ENCODE data around the gene DGKH.

The DGKH gene

DNA sequence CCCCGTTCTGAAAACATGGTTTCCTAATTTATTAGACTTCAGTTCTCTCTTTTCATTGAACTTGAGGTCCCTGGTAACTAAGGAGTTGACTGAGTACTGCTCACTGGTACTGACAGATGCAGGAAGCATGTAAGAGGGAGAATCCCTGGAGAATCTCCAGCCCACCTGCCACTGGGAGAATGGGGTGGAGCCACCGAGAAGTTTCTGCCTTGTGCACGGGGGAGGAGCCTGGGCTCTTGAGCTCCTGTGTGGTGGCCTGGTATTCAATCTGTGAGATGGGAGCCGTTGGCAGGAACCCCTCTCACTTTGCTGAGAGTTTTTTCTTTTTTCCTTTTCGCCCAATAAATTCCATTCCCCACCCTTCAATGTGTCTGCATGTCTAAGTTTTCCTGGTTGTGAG, 210.3 kb downstream of the DGKH start:
- Histone ChIP-seq H3K4me1 (ENCODE audit: insufficient read depth, low read length) (no peaks in the 10 kb centered on the region), H3K27me3 (ENCODE audit: insufficient read depth, low read length) (no peaks in the 10 kb centered on the region), H3K9me3 (ENCODE audit: low read length) (no peaks in the 10 kb centered on the region), H3K4me3 (ENCODE audit: low read length) (no peak overlapping the region), H3K36me3 (ENCODE audit: insufficient read depth, low read length) (no peaks in the 10 kb centered on the region), H2AFZ (ENCODE audit: low read depth, low read length) (no peak overlapping the region)

- Histone ChIP-seq H3K4me3 (ENCODE audit: low read length) (no peak overlapping the region), H3K4me1 (ENCODE audit: insufficient read depth, low read length) (no peaks in the 10 kb centered on the region), H3K27me3 (ENCODE audit: insufficient read depth, low read length) (no peaks in the 10 kb centered on the region), H3K36me3 (ENCODE audit: insufficient read depth, low read length) (no peaks in the 10 kb centered on the region), H2AFZ (ENCODE audit: low read depth, low read length) (no peak overlapping the region), H3K9me3 (ENCODE audit: low read length) (no peaks in the 10 kb centered on the region)
These were observed 211.1 kb downstream of the DGKH start for GRCh38 chr13:42259515-42259914.

- H3K9me3 ChIP-seq (ENCODE audit: low read length) = no peaks in the 10 kb centered on the region
- no peak overlapping the region for H3K4me3 ChIP-seq (ENCODE audit: low read length)
- H3K36me3 ChIP-seq (ENCODE audit: insufficient read depth, low read length) = no peaks in the 10 kb centered on the region
- H3K27me3 ChIP-seq (ENCODE audit: insufficient read depth, low read length) = no peaks in the 10 kb centered on the region
- no peak overlapping the region for H2AFZ ChIP-seq (ENCODE audit: low read depth, low read length)
- H3K4me1 ChIP-seq (ENCODE audit: insufficient read depth, low read length) = no peaks in the 10 kb centered on the region
These were observed 212.6 kb downstream of the DGKH start for GRCh38 chr13:42260903-42261654.

DNA sequence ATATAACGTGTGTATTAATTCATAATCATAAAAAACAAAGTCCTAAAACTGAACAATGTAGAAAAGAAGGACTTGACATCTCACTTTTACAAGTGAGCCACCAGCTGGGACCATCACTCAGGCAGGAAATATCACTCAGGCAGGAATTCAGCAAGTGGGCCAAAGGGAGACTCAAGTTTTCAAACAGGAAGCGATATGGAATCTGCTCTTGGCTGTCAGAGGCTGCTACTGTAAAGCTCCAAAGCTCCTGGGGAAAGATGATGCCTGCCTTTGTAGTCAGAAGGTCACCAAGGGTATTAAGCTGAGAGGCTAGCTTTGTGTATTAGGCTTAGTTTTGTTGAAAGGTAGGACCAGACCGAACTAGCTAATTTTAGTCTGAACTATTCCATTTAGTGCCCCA, 218.0 kb downstream of the DGKH start:
- Histone ChIP-seq H3K36me3 (ENCODE audit: insufficient read depth, low read length) (no peaks in the 10 kb centered on the region), H3K4me3 (ENCODE audit: low read length) (no peak overlapping the region), H3K4me1 (ENCODE audit: insufficient read depth, low read length) (no peaks in the 10 kb centered on the region), H3K27me3 (ENCODE audit: insufficient read depth, low read length) (no peaks in the 10 kb centered on the region), H3K9me3 (ENCODE audit: low read length) (no peaks in the 10 kb centered on the region), H2AFZ (ENCODE audit: low read depth, low read length) (no peak overlapping the region)

DNA sequence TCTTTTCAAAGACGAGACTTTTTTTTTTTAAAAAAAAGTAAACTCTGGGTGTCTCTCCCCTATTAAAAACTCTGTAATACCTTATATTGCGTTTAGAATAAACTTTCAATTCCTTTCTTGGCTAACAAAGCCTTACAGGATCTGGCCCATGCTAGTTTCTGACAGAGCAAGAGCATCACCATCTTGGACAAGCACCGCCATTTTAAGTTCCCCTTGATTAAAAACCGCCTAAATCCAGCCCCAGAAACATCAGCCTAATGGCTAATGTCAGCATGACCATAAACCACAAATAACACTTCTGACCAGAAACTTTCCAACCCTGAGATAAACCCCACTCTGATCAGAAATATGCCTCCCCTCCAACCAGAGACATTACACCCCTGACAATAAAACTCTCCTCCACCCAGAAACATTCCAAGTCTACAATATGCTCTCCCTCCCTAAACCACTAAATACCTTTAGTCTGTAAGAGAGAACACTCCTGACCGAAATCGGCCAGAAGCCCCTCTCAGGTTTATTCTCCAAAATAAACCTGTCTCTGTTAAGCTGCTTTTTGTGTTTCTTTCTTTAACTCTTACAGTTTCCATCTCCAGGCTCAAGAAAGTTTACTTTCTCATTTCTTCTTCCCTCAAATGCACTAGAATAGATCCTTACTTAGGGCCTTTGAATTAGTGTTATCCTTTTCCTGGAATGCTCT, 221.9 kb downstream of the DGKH start:
- Histone ChIP-seq H3K27me3 (ENCODE audit: insufficient read depth, low read length) (no peaks in the 10 kb centered on the region), H3K9me3 (ENCODE audit: low read length) (no peaks in the 10 kb centered on the region), H3K4me3 (ENCODE audit: low read length) (peak overlapping the region; percentile 98), H3K4me1 (ENCODE audit: insufficient read depth, low read length) (peaks cover 15% of the 10 kb centered on the region), H2AFZ (ENCODE audit: low read depth, low read length) (peak overlapping the region; percentile 87), H3K36me3 (ENCODE audit: insufficient read depth, low read length) (no peaks in the 10 kb centered on the region)

GRCh38 chr13:42270857-42271215, 222.4 kb downstream of the DGKH start:
- H3K4me1 ChIP-seq (ENCODE audit: insufficient read depth, low read length) = peaks cover 15% of the 10 kb centered on the region
- H2AFZ ChIP-seq (ENCODE audit: low read depth, low read length) = peak overlapping the region; percentile 87
- H3K4me3 ChIP-seq (ENCODE audit: low read length) = peak overlapping the region; percentile 98
- H3K27me3 ChIP-seq (ENCODE audit: insufficient read depth, low read length) = no peaks in the 10 kb centered on the region
- H3K9me3 ChIP-seq (ENCODE audit: low read length) = no peaks in the 10 kb centered on the region
- H3K36me3 ChIP-seq (ENCODE audit: insufficient read depth, low read length) = no peaks in the 10 kb centered on the region

- no peaks in the 10 kb centered on the region for H3K36me3 ChIP-seq (ENCODE audit: insufficient read depth, low read length)
- H2AFZ ChIP-seq (ENCODE audit: low read depth, low read length) = peak overlapping the region; percentile 87
- H3K4me3 ChIP-seq (ENCODE audit: low read length) = peak overlapping the region; percentile 98
- peaks cover 15% of the 10 kb centered on the region for H3K4me1 ChIP-seq (ENCODE audit: insufficient read depth, low read length)
- H3K9me3 ChIP-seq (ENCODE audit: low read length) = no peaks in the 10 kb centered on the region
- H3K27me3 ChIP-seq (ENCODE audit: insufficient read depth, low read length) = no peaks in the 10 kb centered on the region
These were observed 223.1 kb downstream of the DGKH start for GRCh38 chr13:42271337-42272114.

DNA sequence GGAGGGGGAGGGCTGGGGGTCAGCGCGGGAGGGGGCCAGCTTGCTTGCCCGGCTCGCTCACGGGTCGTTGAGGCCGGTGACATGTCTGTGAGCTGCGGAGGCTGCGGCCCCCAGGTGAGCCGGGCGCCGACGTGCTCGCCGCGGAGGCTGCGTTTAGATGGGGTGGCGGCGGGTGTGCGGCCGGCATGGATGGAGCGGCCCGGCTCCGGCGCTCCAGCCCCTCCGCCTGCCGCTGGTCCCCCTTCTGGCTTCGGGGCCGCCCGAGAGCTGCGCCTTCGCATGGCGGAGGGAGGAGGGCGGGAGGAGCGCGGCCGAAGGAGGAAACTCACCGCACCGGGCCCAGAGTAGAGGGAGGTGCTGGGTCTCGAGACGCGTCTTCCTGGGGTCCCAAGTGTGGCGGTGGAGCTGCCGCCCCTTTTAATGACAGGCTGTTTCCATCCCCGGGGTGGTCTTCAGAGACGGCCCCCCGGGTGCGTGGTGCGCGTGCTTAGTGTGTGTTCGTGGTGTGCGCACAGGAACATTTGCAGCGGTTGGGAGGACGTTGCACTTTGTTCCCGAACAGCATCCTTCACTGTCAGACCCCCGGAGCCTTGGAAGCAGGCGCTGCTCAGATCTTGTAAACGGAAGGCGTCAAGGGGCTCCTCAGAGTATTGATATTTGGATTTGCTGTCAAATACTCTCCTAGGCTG, 223.8 kb downstream of the DGKH start, which contains the start of gene AKAP11:
TSS of gene AKAP11 (plus strand) at position 38 of the 689 bp plus-strand sequence. CDS start 14,197 bp downstream, outside the sequence.
- H3K4me3 ChIP-seq (ENCODE audit: low read length) = peak within 1 kb of the TSS; percentile 98
- H2AFZ ChIP-seq (ENCODE audit: low read depth, low read length) = peak within 1 kb of the TSS; percentile 87
- peaks cover 15% of the 10 kb centered on the region for H3K4me1 ChIP-seq (ENCODE audit: insufficient read depth, low read length)
- H3K9me3 ChIP-seq (ENCODE audit: low read length) = no peaks in the 10 kb centered on the region
- H3K36me3 ChIP-seq (ENCODE audit: insufficient read depth, low read length) = no peaks in the 10 kb centered on the region
- H3K27me3 ChIP-seq (ENCODE audit: insufficient read depth, low read length) = no peaks in the 10 kb centered on the region

- Histone ChIP-seq H3K4me1 (ENCODE audit: insufficient read depth, low read length) (peaks cover 15% of the 10 kb centered on the region), H2AFZ (ENCODE audit: low read depth, low read length) (peak overlapping the region; percentile 80), H3K36me3 (ENCODE audit: insufficient read depth, low read length) (no peaks in the 10 kb centered on the region), H3K4me3 (ENCODE audit: low read length) (peak overlapping the region; percentile 98), H3K9me3 (ENCODE audit: low read length) (no peaks in the 10 kb centered on the region), H3K27me3 (ENCODE audit: insufficient read depth, low read length) (no peaks in the 10 kb centered on the region)
These were observed 224.3 kb downstream of the DGKH start for GRCh38 chr13:42272804-42273175.

DNA sequence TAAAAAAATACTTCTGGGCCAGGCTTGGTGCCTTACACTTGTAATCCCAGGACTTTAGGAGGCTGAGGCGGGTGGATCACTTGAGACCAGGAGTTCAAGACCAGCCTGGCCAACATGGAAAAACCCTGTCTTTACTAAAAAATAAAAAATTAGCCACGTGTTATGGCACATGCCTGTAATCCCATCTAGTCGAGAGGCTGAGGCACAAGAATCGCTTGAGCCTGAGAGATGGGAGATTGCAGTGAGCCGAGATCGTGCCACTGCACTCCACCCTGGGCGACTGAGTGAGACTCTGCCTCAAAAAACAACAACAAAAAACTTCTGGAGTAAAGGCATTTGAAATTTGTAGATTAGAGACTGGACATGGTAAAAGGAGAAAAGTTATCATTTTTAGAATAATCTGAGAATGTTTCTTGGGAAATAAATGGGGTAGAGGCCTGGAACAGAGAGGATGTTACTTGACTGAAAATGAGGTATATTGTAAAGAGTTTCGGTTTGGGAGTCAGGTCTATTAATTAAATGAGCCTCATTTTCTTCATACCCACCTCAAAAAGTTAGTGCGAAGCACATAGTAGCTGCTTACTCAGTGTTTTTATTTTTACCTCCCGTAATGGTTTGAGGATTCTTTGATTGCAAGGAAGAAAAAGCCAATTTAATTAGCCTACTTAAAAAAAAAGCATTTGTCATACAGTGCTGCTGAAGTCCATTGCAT, 226.1 kb downstream of the DGKH start:
- Histone ChIP-seq H3K4me1 (ENCODE audit: insufficient read depth, low read length) (peaks cover 15% of the 10 kb centered on the region), H3K36me3 (ENCODE audit: insufficient read depth, low read length) (no peaks in the 10 kb centered on the region), H3K9me3 (ENCODE audit: low read length) (no peaks in the 10 kb centered on the region), H3K27me3 (ENCODE audit: insufficient read depth, low read length) (no peaks in the 10 kb centered on the region), H3K4me3 (ENCODE audit: low read length) (no peak overlapping the region), H2AFZ (ENCODE audit: low read depth, low read length) (no peak overlapping the region)

- Histone ChIP-seq H3K36me3 (ENCODE audit: insufficient read depth, low read length) (no peaks in the 10 kb centered on the region), H2AFZ (ENCODE audit: low read depth, low read length) (no peak overlapping the region), H3K27me3 (ENCODE audit: insufficient read depth, low read length) (no peaks in the 10 kb centered on the region), H3K9me3 (ENCODE audit: low read length) (no peaks in the 10 kb centered on the region), H3K4me1 (ENCODE audit: insufficient read depth, low read length) (peaks cover 15% of the 10 kb centered on the region), H3K4me3 (ENCODE audit: low read length) (no peak overlapping the region)
These were observed 226.6 kb downstream of the DGKH start for GRCh38 chr13:42275098-42275471.

DNA sequence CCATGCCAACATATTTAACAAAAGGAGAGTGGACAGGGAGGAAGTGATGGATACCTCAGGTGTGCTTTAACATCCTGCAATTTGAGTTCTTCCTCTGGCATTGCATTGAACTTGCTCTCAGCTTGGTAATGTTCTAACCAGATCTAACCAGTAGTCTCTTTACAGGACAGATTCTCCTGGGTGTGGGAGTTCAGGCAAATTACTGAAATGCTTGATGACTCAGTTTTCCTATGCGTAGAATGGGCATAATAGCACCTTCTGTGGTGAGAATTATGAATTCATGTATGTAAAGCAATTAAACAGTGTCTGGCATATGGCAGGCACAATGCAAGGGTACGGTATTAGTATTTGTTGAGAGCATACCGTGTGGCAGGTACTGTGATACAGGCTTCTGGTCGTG, 227.1 kb downstream of the DGKH start:
- H3K9me3 ChIP-seq (ENCODE audit: low read length) = no peaks in the 10 kb centered on the region
- H2AFZ ChIP-seq (ENCODE audit: low read depth, low read length) = no peak overlapping the region
- peaks cover 15% of the 10 kb centered on the region for H3K4me1 ChIP-seq (ENCODE audit: insufficient read depth, low read length)
- no peaks in the 10 kb centered on the region for H3K27me3 ChIP-seq (ENCODE audit: insufficient read depth, low read length)
- H3K4me3 ChIP-seq (ENCODE audit: low read length) = no peak overlapping the region
- no peaks in the 10 kb centered on the region for H3K36me3 ChIP-seq (ENCODE audit: insufficient read depth, low read length)

Data from neuron (in vitro differentiated cells).